ENCODE measurements around the gene LRIT1.

DNA sequence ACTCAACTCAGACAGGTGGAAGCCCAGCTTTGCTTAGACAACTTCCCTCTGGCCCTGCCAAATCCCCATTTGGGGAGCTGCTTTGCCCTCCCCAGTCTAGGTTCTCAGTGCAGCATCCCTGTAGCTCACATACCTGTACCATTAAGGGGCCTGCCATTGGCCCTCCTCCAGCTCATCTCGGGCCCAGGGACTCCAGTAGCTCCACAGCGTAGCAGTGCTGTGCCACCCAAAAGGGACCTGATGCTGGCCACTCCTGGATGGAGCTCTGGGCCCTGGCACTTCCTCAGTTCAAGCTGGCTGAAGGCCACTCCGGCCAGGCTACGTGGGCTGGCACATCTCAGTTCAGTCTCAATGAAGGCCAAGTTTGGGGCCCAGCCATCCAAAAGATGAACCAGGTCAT lies 7.4 kb downstream of the LRIT1 start:
- TF ChIP-seq, protein P1, sequence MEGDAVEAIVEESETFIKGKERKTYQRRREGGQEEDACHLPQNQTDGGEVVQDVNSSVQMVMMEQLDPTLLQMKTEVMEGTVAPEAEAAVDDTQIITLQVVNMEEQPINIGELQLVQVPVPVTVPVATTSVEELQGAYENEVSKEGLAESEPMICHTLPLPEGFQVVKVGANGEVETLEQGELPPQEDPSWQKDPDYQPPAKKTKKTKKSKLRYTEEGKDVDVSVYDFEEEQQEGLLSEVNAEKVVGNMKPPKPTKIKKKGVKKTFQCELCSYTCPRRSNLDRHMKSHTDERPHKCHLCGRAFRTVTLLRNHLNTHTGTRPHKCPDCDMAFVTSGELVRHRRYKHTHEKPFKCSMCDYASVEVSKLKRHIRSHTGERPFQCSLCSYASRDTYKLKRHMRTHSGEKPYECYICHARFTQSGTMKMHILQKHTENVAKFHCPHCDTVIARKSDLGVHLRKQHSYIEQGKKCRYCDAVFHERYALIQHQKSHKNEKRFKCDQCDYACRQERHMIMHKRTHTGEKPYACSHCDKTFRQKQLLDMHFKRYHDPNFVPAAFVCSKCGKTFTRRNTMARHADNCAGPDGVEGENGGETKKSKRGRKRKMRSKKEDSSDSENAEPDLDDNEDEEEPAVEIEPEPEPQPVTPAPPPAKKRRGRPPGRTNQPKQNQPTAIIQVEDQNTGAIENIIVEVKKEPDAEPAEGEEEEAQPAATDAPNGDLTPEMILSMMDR (IDR thresholded peaks at IDR 0.05), result no peak
- TF ChIP-seq SREBF2 (IDR thresholded peaks at IDR 0.05) (no peak), SMC3 (IDR thresholded peaks at IDR 0.05) (no peak), NR3C1 (IDR thresholded peaks at IDR 0.05) (no peak), FOSL2 (IDR thresholded peaks at IDR 0.05) (no peak), FOSL2 (CRISPR knock-in tag; IDR thresholded peaks at IDR 0.05) (no peak), CBX2 (IDR thresholded peaks at IDR 0.05; ENCODE audit: borderline replicate concordance, low read depth) (no peak), BHLHE40 (IDR thresholded peaks at IDR 0.05; ENCODE audit: low read depth, low read length) (no peak), JUN (IDR thresholded peaks at IDR 0.05) (no peak)
- TF ChIP-seq, protein P2, sequence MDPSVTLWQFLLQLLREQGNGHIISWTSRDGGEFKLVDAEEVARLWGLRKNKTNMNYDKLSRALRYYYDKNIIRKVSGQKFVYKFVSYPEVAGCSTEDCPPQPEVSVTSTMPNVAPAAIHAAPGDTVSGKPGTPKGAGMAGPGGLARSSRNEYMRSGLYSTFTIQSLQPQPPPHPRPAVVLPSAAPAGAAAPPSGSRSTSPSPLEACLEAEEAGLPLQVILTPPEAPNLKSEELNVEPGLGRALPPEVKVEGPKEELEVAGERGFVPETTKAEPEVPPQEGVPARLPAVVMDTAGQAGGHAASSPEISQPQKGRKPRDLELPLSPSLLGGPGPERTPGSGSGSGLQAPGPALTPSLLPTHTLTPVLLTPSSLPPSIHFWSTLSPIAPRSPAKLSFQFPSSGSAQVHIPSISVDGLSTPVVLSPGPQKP (IDR thresholded peaks at IDR 0.05; ENCODE audit: low read depth, low read length), result no peak
- TF ChIP-seq, protein P3, sequence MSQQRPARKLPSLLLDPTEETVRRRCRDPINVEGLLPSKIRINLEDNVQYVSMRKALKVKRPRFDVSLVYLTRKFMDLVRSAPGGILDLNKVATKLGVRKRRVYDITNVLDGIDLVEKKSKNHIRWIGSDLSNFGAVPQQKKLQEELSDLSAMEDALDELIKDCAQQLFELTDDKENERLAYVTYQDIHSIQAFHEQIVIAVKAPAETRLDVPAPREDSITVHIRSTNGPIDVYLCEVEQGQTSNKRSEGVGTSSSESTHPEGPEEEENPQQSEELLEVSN (IDR thresholded peaks at IDR 0.05; ENCODE audit: borderline replicate concordance, low read depth), result no peak

Data from A549 (cell line).